Endothelial cell (in vitro differentiated cells): Measurements from ENCODE around the gene APEX2. TPM values are rescaled to one million over a fixed set of nuclear protein-coding genes. Genes with fewer than 3 reads are reported as not detected.
"Not testable (repeated sequence)": the region's sequence is repeated elsewhere in the genome, so short reads cannot be mapped to it uniquely, and the experiment has no call there.

ENCODE experiments used
- DNase-seq: peaks from one replicate; pipeline ENCODE4 v3.0.0; 2021; ENCODE audit warnings: low spot score
- H3K27ac Mint-ChIP-seq: one replicate; pipeline ENCODE4 v1.8.0; 2021; ENCODE audit warnings: mixed read lengths, inconsistent platforms; ENCODE audit not compliant: unreplicated experiment
- H3K27me3 Mint-ChIP-seq: one replicate; pipeline ENCODE4 v1.8.0; 2021; ENCODE audit warnings: mild to moderate bottlenecking, moderate library complexity, mixed read lengths, inconsistent platforms; ENCODE audit not compliant: unreplicated experiment
- H3K36me3 Mint-ChIP-seq: one replicate; pipeline ENCODE4 v1.8.0; 2021; ENCODE audit warnings: mild to moderate bottlenecking, low read depth, mixed read lengths, inconsistent platforms; ENCODE audit not compliant: unreplicated experiment
- H3K4me1 Mint-ChIP-seq: one replicate; pipeline ENCODE4 v1.8.0; 2021; ENCODE audit warnings: mild to moderate bottlenecking, mixed read lengths, inconsistent platforms; ENCODE audit not compliant: unreplicated experiment
- H3K4me3 Mint-ChIP-seq: one replicate; pipeline ENCODE4 v1.8.0; 2021; ENCODE audit warnings: mild to moderate bottlenecking, mixed read lengths, inconsistent platforms; ENCODE audit not compliant: unreplicated experiment
- H3K9me3 Mint-ChIP-seq: one replicate; pipeline ENCODE4 v1.8.0; 2021; ENCODE audit warnings: mixed read lengths, inconsistent platforms; ENCODE audit not compliant: unreplicated experiment
- total RNA-seq: library from RNA; stranded (reverse); fragmentation: NEBNext Ultra II Directional; extraction: Animal tissue kit (Norgen Biotek cat#: 25700); gene quantifications from one replicate; pipeline ENCODE4 v1.2.1, GENCODE V29; 2021; ENCODE audit not compliant: unreplicated experiment
- TF ChIP-seq, protein P1 (sequence below): fragments of 200-600 bp; sonication (generic); IDR thresholded peaks from one replicate; pipeline ENCODE4 v1.5.0; 2021; ENCODE audit warnings: antibody characterized with exemption; ENCODE audit not compliant: unreplicated experiment

Gene APEX2
- total RNA-seq, 1 donor from 2014 or later, result 28.5 TPM

DNA sequence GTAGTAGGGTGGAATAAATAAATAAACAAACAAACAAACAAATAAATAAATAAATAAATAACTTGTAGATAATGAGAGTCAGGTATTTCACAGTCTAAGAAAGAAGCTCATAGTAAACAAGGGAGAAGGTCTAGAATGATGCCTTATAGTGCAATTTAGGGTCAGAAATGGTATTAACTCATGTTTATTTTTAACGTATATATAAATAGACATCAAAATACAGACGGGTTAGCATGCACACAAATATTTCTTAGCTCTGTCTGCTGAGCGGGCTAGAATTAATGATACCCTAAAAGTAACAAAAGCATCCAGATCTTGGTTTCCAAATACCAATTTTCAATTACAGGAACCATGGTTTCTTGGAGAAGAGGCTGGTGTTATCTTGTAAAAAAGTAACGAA, 22.8 kb upstream of the APEX2 start:
- Mint-ChIP-seq H3K4me1 (no peaks in the 10 kb centered on the region), H3K27ac (no peak overlapping the region), H3K4me3 (no peak overlapping the region), H3K9me3 (no peaks in the 10 kb centered on the region), H3K27me3 (no peaks in the 10 kb centered on the region), H3K36me3 (no peaks in the 10 kb centered on the region)
- TF ChIP-seq, protein P1, sequence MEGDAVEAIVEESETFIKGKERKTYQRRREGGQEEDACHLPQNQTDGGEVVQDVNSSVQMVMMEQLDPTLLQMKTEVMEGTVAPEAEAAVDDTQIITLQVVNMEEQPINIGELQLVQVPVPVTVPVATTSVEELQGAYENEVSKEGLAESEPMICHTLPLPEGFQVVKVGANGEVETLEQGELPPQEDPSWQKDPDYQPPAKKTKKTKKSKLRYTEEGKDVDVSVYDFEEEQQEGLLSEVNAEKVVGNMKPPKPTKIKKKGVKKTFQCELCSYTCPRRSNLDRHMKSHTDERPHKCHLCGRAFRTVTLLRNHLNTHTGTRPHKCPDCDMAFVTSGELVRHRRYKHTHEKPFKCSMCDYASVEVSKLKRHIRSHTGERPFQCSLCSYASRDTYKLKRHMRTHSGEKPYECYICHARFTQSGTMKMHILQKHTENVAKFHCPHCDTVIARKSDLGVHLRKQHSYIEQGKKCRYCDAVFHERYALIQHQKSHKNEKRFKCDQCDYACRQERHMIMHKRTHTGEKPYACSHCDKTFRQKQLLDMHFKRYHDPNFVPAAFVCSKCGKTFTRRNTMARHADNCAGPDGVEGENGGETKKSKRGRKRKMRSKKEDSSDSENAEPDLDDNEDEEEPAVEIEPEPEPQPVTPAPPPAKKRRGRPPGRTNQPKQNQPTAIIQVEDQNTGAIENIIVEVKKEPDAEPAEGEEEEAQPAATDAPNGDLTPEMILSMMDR, result no peak
- no peak for DNase-seq

DNA sequence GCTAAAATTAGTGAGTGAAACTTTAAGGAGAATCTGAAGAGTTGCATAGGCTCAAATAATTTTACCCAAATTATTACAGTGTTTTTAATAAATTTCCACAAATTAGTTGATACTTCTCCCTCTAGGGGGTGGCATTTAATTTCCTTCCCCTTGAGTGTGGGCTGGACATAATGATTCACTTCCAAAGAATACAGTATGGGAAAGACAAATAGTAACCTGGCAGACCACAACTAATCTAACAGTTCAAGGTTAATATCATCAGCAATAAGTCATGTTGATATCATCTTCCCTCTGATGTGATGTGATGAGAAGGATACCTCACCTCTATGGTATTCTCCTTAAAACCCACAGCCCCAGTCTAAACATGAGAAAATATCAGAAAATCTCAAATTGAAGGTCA, 21.7 kb upstream of the APEX2 start:
- Mint-ChIP-seq H3K4me1 (no peaks in the 10 kb centered on the region), H3K4me3 (no peak overlapping the region), H3K27me3 (no peaks in the 10 kb centered on the region), H3K9me3 (no peaks in the 10 kb centered on the region), H3K36me3 (no peaks in the 10 kb centered on the region), H3K27ac (no peak overlapping the region)
- no peak for DNase-seq
- TF ChIP-seq, protein P1, result no peak

- Mint-ChIP-seq H3K4me1 (no peaks in the 10 kb centered on the region), H3K27ac (no peak overlapping the region), H3K36me3 (no peaks in the 10 kb centered on the region), H3K27me3 (no peaks in the 10 kb centered on the region), H3K4me3 (no peak overlapping the region), H3K9me3 (no peaks in the 10 kb centered on the region)
- no peak for DNase-seq
- TF ChIP-seq, protein P1, result no peak
Measured at GRCh38 chrX:54979432-54979831, 20.7 kb upstream of the APEX2 start.

GRCh38 chrX:54980334-54980733, 19.8 kb upstream of the APEX2 start:
- no peaks in the 10 kb centered on the region for H3K27me3 Mint-ChIP-seq
- H3K4me3 Mint-ChIP-seq, result no peak overlapping the region
- H3K36me3 Mint-ChIP-seq, result no peaks in the 10 kb centered on the region
- no peaks in the 10 kb centered on the region for H3K4me1 Mint-ChIP-seq
- H3K9me3 Mint-ChIP-seq, result no peaks in the 10 kb centered on the region
- H3K27ac Mint-ChIP-seq, result no peak overlapping the region
- TF ChIP-seq, protein P1, result no peak
- DNase-seq, result no peak

GRCh38 chrX:54983306-54983705, 16.9 kb upstream of the APEX2 start:
- not testable (repeated sequence) for H3K36me3 Mint-ChIP-seq, H3K4me1 Mint-ChIP-seq, H3K27ac Mint-ChIP-seq, DNase-seq, H3K27me3 Mint-ChIP-seq, H3K4me3 Mint-ChIP-seq, H3K9me3 Mint-ChIP-seq

GRCh38 chrX:54991706-54992105, 8.5 kb upstream of the APEX2 start:
- Mint-ChIP-seq H3K4me3 (no peak overlapping the region), H3K27ac (no peak overlapping the region), H3K4me1 (no peaks in the 10 kb centered on the region), H3K36me3 (no peaks in the 10 kb centered on the region), H3K9me3 (no peaks in the 10 kb centered on the region), H3K27me3 (no peaks in the 10 kb centered on the region)
- DNase-seq, result no peak
- TF ChIP-seq, protein P1, result no peak
